WTC11 (cell line): Measurements from ENCODE around the gene TMEM212. TPM values are rescaled to one million over a fixed set of nuclear protein-coding genes. Genes with fewer than 3 reads are reported as not detected.

Source experiments
- ATAC-seq: fragments of 200-7000 bp; cut with Tn5 transposase; 2 replicates; pipeline ENCODE4 v1.10.0; 2021; ENCODE audit warnings: mild to moderate bottlenecking, moderate library complexity
- CTCF ChIA-PET: fragments of 300-600 bp; sonication (Branson Sonifier 250); formaldehyde crosslinking; loops from one replicate; lab custom pipeline; 2021; ENCODE audit warnings: antibody characterized with exemption; lab: Charles Lee
- POLR2A ChIA-PET: fragments of 350-600 bp; sonication (Branson Sonifier 250); formaldehyde crosslinking; loops from one replicate; lab custom pipeline; 2021; ENCODE audit warnings: antibody characterized with exemption; lab: Charles Lee
- DNase-seq: peaks from one replicate; pipeline ENCODE4 v3.0.0; 2021; ENCODE audit warnings: low spot score
- H3K27ac Mint-ChIP-seq: 2 replicates; pipeline ENCODE4 v1.8.0; 2021; ENCODE audit warnings: mixed read lengths
- H3K27me3 Mint-ChIP-seq: 2 replicates; pipeline ENCODE4 v1.8.0; 2021; ENCODE audit warnings: low read depth, mild to moderate bottlenecking, moderate library complexity, mixed read lengths
- H3K36me3 Mint-ChIP-seq: 2 replicates; pipeline ENCODE4 v1.8.0; 2021; ENCODE audit warnings: mixed read lengths
- H3K4me1 Mint-ChIP-seq: 2 replicates; pipeline ENCODE4 v1.8.0; 2022; ENCODE audit warnings: mixed read lengths
- H3K4me3 Mint-ChIP-seq: 2 replicates; pipeline ENCODE4 v1.8.0; 2021; ENCODE audit warnings: mild to moderate bottlenecking, moderate library complexity, mixed read lengths
- H3K9me3 Mint-ChIP-seq: 2 replicates; pipeline ENCODE4 v1.8.0; 2021; ENCODE audit warnings: mixed read lengths
- CBFB ChIP-seq: sonication (generic); formaldehyde crosslinking; IDR thresholded peaks from 2 replicates; pipeline ENCODE4 v1.8.1; 2022; ENCODE audit warnings: mild to moderate bottlenecking, low read depth, missing genetic modification reagents
- E2F1 ChIP-seq: sonication (generic); formaldehyde crosslinking; IDR thresholded peaks from 2 replicates; pipeline ENCODE4 v1.8.0; 2022; ENCODE audit warnings: mild to moderate bottlenecking, missing genetic modification reagents
- FOXK1 ChIP-seq: sonication (generic); formaldehyde crosslinking; IDR thresholded peaks from 2 replicates; pipeline ENCODE4 v1.8.0; 2022; ENCODE audit warnings: mild to moderate bottlenecking, moderate library complexity, missing genetic modification reagents
- JAZF1 ChIP-seq: fragments of 250-450 bp; sonication (Bioruptor Pico); IDR thresholded peaks from 2 replicates; pipeline ENCODE4 v1.9.0; 2021; ENCODE audit warnings: moderate library complexity, mild to moderate bottlenecking, inconsistent platforms
- MXD4 ChIP-seq: fragments of 250-450 bp; sonication (Bioruptor Pico); IDR thresholded peaks from 2 replicates; pipeline ENCODE4 v1.8.0; 2021; ENCODE audit warnings: mild to moderate bottlenecking, moderate library complexity, borderline replicate concordance
- NFATC4 ChIP-seq: fragments of 250-450 bp; sonication (Bioruptor Pico); IDR thresholded peaks from 2 replicates; pipeline ENCODE4 v1.9.0; 2021; ENCODE audit warnings: mild to moderate bottlenecking
- NFE2L1 ChIP-seq: sonication (generic); formaldehyde crosslinking; IDR thresholded peaks from 2 replicates; pipeline ENCODE4 v1.8.1; 2023; ENCODE audit warnings: missing genetic modification reagents
- RELA ChIP-seq: sonication (generic); formaldehyde crosslinking; IDR thresholded peaks from 2 replicates; pipeline ENCODE4 v1.8.1; 2022; ENCODE audit warnings: missing genetic modification reagents, mild to moderate bottlenecking, borderline replicate concordance
- SOX15 ChIP-seq: fragments of 250-450 bp; sonication (Bioruptor Pico); IDR thresholded peaks from 2 replicates; pipeline ENCODE4 v1.9.0; 2021; ENCODE audit warnings: mild to moderate bottlenecking
- USF2 ChIP-seq: sonication (generic); formaldehyde crosslinking; IDR thresholded peaks from 2 replicates; pipeline ENCODE4 v1.8.1; 2023; ENCODE audit warnings: mild to moderate bottlenecking, missing genetic modification reagents, moderate library complexity
- ZBTB21 ChIP-seq: sonication (generic); formaldehyde crosslinking; IDR thresholded peaks from 2 replicates; pipeline ENCODE4 v1.8.1; 2023; ENCODE audit warnings: mild to moderate bottlenecking, missing genetic modification reagents, borderline replicate concordance
- ZNF232 ChIP-seq: sonication (generic); formaldehyde crosslinking; IDR thresholded peaks from 2 replicates; pipeline ENCODE4 v1.8.0; 2022; ENCODE audit warnings: mild to moderate bottlenecking, missing genetic modification reagents
- ZNF396 ChIP-seq: fragments of 250-450 bp; sonication (Bioruptor Pico); IDR thresholded peaks from 2 replicates; pipeline ENCODE4 v1.8.0; 2021; ENCODE audit warnings: mild to moderate bottlenecking, moderate library complexity, borderline replicate concordance
- ZNF416 ChIP-seq: fragments of 250-450 bp; sonication (Bioruptor Pico); IDR thresholded peaks from 2 replicates; pipeline ENCODE4 v1.9.0; 2021; ENCODE audit warnings: mild to moderate bottlenecking, inconsistent platforms
- ZNF423 ChIP-seq: fragments of 250-450 bp; sonication (Bioruptor Pico); IDR thresholded peaks from 2 replicates; pipeline ENCODE4 v2.1.2; 2022; ENCODE audit warnings: mild to moderate bottlenecking, moderate library complexity
- total RNA-seq: library from RNA; stranded (reverse); gene quantifications from 3 replicates; pipeline ENCODE4 v1.2.3, GENCODE V29; 2021
- TF ChIP-seq, protein P1 (sequence below): sonication (generic); formaldehyde crosslinking; IDR thresholded peaks from 2 replicates; pipeline ENCODE4 v1.8.0; 2022; ENCODE audit warnings: mild to moderate bottlenecking, missing genetic modification reagents
- TF ChIP-seq, protein P2 (sequence below): sonication (generic); formaldehyde crosslinking; IDR thresholded peaks from 2 replicates; pipeline ENCODE4 v1.8.0; 2022; ENCODE audit warnings: mild to moderate bottlenecking, missing genetic modification reagents
- TF ChIP-seq, protein P3 (sequence below): sonication (generic); formaldehyde crosslinking; IDR thresholded peaks from 2 replicates; pipeline ENCODE4 v1.8.1; 2022; ENCODE audit warnings: missing genetic modification reagents, borderline replicate concordance
- TF ChIP-seq, protein P4 (sequence below): fragments of 250-450 bp; sonication (Bioruptor Pico); IDR thresholded peaks from 2 replicates; pipeline ENCODE4 v1.9.0; 2021; ENCODE audit warnings: mild to moderate bottlenecking
- TF ChIP-seq, protein P5 (sequence below): sonication (generic); formaldehyde crosslinking; IDR thresholded peaks from 2 replicates; pipeline ENCODE4 v1.8.0; 2022; ENCODE audit warnings: missing genetic modification reagents

Gene TMEM212
- total RNA-seq, 1 experiment from 2014 or later, result not detected

DNA sequence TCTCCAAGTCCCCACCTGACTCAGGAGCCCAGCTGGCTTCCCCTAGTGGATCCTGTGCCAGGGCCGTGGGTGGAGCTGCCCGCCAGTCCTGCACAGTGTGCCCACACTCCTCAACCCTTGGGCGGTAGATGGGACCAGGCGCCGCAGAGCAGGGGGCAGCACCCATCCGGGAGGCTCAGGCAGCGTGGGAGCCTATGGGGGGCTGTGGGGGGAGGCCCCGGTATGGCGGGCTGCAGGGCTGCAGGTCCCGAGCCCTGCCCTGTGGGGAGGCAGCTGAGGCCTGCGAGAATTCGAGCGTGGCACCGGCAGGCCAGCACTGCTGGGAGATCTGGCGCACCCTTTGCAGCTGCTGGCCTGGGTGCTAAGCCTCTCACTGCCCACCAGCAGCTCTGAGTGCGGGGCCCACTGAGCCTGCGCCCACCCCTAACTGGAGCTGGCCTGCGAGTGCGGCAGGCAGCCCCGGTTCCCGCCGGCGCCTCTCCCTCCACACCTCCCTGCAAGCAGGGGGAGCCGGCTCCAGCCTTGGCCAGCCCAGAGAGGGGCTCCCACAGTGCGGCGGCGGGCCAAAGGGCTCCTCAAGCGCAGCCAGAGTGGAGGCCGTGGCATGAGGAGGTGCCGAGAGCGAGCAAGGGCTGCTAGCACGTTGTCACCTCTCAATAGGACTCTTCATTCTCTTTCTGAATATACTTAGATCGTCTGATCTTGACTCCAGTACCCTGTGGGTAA, 64.0 kb downstream of the TMEM212 start:
- ChIA-PET CTCF (no interaction called here), POLR2A (no interaction called here)
- Mint-ChIP-seq H3K36me3 (peaks cover 42% of the 10 kb centered on the region), H3K9me3 (peaks cover 54% of the 10 kb centered on the region), H3K4me1 (no peaks in the 10 kb centered on the region), H3K4me3 (no peak overlapping the region), H3K27ac (no peak overlapping the region), H3K27me3 (no peaks in the 10 kb centered on the region)
- ATAC-seq, result no peak
- TF ChIP-seq ZNF416 (CRISPR knock-in tag), result no peak
- TF ChIP-seq NFE2L1 (CRISPR knock-in tag), result no peak
- no peak for TF ChIP-seq SOX15 (CRISPR knock-in tag)
- TF ChIP-seq E2F1 (CRISPR knock-in tag), result no peak
- TF ChIP-seq, protein P1, sequence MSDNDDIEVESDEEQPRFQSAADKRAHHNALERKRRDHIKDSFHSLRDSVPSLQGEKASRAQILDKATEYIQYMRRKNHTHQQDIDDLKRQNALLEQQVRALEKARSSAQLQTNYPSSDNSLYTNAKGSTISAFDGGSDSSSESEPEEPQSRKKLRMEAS (CRISPR knock-in tag), result no peak
- no peak for TF ChIP-seq CBFB
- TF ChIP-seq, protein P2, sequence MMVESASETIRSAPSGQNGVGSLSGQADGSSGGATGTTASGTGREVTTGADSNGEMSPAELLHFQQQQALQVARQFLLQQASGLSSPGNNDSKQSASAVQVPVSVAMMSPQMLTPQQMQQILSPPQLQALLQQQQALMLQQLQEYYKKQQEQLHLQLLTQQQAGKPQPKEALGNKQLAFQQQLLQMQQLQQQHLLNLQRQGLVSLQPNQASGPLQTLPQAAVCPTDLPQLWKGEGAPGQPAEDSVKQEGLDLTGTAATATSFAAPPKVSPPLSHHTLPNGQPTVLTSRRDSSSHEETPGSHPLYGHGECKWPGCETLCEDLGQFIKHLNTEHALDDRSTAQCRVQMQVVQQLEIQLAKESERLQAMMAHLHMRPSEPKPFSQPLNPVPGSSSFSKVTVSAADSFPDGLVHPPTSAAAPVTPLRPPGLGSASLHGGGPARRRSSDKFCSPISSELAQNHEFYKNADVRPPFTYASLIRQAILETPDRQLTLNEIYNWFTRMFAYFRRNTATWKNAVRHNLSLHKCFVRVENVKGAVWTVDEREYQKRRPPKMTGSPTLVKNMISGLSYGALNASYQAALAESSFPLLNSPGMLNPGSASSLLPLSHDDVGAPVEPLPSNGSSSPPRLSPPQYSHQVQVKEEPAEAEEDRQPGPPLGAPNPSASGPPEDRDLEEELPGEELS, result no peak
- TF ChIP-seq ZNF396 (CRISPR knock-in tag), result no peak
- TF ChIP-seq, protein P3, sequence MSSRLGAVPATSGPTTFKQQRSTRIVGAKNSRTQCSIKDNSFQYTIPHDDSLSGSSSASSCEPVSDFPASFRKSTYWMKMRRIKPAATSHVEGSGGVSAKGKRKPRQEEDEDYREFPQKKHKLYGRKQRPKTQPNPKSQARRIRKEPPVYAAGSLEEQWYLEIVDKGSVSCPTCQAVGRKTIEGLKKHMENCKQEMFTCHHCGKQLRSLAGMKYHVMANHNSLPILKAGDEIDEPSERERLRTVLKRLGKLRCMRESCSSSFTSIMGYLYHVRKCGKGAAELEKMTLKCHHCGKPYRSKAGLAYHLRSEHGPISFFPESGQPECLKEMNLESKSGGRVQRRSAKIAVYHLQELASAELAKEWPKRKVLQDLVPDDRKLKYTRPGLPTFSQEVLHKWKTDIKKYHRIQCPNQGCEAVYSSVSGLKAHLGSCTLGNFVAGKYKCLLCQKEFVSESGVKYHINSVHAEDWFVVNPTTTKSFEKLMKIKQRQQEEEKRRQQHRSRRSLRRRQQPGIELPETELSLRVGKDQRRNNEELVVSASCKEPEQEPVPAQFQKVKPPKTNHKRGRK (CRISPR knock-in tag), result no peak
- no peak for TF ChIP-seq RELA (CRISPR knock-in tag)
- TF ChIP-seq ZNF423 (CRISPR knock-in tag), result no peak
- TF ChIP-seq, protein P4, sequence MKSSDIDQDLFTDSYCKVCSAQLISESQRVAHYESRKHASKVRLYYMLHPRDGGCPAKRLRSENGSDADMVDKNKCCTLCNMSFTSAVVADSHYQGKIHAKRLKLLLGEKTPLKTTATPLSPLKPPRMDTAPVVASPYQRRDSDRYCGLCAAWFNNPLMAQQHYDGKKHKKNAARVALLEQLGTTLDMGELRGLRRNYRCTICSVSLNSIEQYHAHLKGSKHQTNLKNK, result no peak
- TF ChIP-seq FOXK1 (CRISPR knock-in tag), result no peak
- TF ChIP-seq ZBTB21 (CRISPR knock-in tag), result no peak
- TF ChIP-seq USF2 (CRISPR knock-in tag), result no peak
- no peak for TF ChIP-seq ZNF232
- TF ChIP-seq JAZF1 (CRISPR knock-in tag), result no peak
- TF ChIP-seq, protein P5, sequence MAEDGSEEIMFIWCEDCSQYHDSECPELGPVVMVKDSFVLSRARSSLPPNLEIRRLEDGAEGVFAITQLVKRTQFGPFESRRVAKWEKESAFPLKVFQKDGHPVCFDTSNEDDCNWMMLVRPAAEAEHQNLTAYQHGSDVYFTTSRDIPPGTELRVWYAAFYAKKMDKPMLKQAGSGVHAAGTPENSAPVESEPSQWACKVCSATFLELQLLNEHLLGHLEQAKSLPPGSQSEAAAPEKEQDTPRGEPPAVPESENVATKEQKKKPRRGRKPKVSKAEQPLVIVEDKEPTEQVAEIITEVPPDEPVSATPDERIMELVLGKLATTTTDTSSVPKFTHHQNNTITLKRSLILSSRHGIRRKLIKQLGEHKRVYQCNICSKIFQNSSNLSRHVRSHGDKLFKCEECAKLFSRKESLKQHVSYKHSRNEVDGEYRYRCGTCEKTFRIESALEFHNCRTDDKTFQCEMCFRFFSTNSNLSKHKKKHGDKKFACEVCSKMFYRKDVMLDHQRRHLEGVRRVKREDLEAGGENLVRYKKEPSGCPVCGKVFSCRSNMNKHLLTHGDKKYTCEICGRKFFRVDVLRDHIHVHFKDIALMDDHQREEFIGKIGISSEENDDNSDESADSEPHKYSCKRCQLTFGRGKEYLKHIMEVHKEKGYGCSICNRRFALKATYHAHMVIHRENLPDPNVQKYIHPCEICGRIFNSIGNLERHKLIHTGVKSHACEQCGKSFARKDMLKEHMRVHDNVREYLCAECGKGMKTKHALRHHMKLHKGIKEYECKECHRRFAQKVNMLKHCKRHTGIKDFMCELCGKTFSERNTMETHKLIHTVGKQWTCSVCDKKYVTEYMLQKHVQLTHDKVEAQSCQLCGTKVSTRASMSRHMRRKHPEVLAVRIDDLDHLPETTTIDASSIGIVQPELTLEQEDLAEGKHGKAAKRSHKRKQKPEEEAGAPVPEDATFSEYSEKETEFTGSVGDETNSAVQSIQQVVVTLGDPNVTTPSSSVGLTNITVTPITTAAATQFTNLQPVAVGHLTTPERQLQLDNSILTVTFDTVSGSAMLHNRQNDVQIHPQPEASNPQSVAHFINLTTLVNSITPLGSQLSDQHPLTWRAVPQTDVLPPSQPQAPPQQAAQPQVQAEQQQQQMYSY (CRISPR knock-in tag), result no peak
- no peak for TF ChIP-seq MXD4 (CRISPR knock-in tag)
- no peak for TF ChIP-seq NFATC4
- DNase-seq, result no peak
